GM12878 (cell line): ENCODE measurements around the gene IL1RAPL1. TPM values are rescaled to one million over a fixed set of nuclear protein-coding genes. Genes with fewer than 3 reads are reported as not detected.

Source experiments
- ATAC-seq: fragments of 200-7000 bp; cut with Tn5 transposase; 3 replicates; pipeline ENCODE4 v1.9.1; 2020; ENCODE audit warnings: mild to moderate bottlenecking, moderate library complexity
- BruUV-seq: library from RNA; stranded (reverse); fragments of 400-500 nt; replicated peaks from 2 replicates; lab custom pipeline; 2021; lab: Mats Ljungman, UMichigan
- CTCF ChIA-PET: fragments of 300-600 bp; sonication (Branson Sonifier 250); formaldehyde crosslinking; extraction: SDS; loops from one replicate; lab custom pipeline; 2021; ENCODE audit warnings: inconsistent platforms; lab: Yijun Ruan, JAX
- POLR2A ChIA-PET: fragments of 350-600 bp; formaldehyde crosslinking; extraction: SDS; loops from one replicate; lab custom pipeline; 2021; ENCODE audit warnings: inconsistent platforms; lab: Charles Lee
- RAD21 ChIA-PET: fragments of 300-600 bp; sonication (Branson Sonifier 250); formaldehyde crosslinking; loops from one replicate; lab custom pipeline; 2023; ENCODE audit warnings: antibody characterized with exemption; ENCODE audit not compliant: unreplicated experiment; lab: Charles Lee
- SMC1A ChIA-PET: fragments of 300-600 bp; sonication (Branson Sonifier 250); formaldehyde crosslinking; loops from one replicate; lab custom pipeline; 2023; ENCODE audit not compliant: unreplicated experiment, uncharacterized antibody; lab: Charles Lee
- DNase-seq: peaks from one replicate; pipeline ENCODE4 v3.0.0-alpha.2; 2011; ENCODE audit warnings: low read depth, low spot score
- FAIRE-seq: peaks from 3 replicates; lab custom pipeline; 2011; peaks lifted over from hg19 to GRCh38; lab: Jason Lieb, UNC
- H2AFZ ChIP-seq: 2 replicates; pipeline ENCODE4 v1.6.0; 2011; ENCODE audit warnings: low read depth, low read length, control low read depth; ENCODE audit not compliant: control insufficient read depth
- H3K27ac ChIP-seq: 2 replicates; pipeline ENCODE4 v1.5.1; 2011; ENCODE audit warnings: control low read depth; ENCODE audit not compliant: control insufficient read depth, insufficient read depth
- H3K27me3 ChIP-seq, 2 experiments: replicated peaks in 1 of 2; 2 replicates each; pipeline versions ENCODE4 v1.6.0 to v1.6.1; 2011; ENCODE audit warnings: low read length in 1 of 2; ENCODE audit not compliant: control insufficient read depth in 2 of 2, insufficient read depth in 2 of 2
- H3K36me3 ChIP-seq, 2 experiments: 2 replicates each; pipeline ENCODE4 v1.5.1; 2011; ENCODE audit warnings: low read length in 1 of 2; ENCODE audit not compliant: control insufficient read depth in 2 of 2, insufficient read depth in 2 of 2
- H3K4me1 ChIP-seq: 2 replicates; pipeline ENCODE4 v1.6.1; 2011; ENCODE audit warnings: mild to moderate bottlenecking, low read length, moderate library complexity, mixed read lengths; ENCODE audit not compliant: control insufficient read depth, insufficient read depth
- H3K4me2 ChIP-seq: 2 replicates; pipeline ENCODE4 v1.6.0; 2011; ENCODE audit warnings: control low read depth; ENCODE audit not compliant: control insufficient read depth, insufficient read depth
- H3K4me3 ChIP-seq: fragments of 200-600 bp; sonication (generic); 2 replicates; pipeline ENCODE4 v1.5.1; 2016
- H3K79me2 ChIP-seq: 2 replicates; pipeline ENCODE4 v1.6.0; 2011; ENCODE audit warnings: low read length; ENCODE audit not compliant: control insufficient read depth, insufficient read depth
- H3K9ac ChIP-seq: 2 replicates; pipeline ENCODE4 v1.8.0; 2011; ENCODE audit warnings: low read length, control low read depth, mixed read lengths; ENCODE audit not compliant: control insufficient read depth, insufficient read depth
- H3K9me3 ChIP-seq: replicated peaks from 3 replicates; pipeline ENCODE4 v1.5.1; 2011; ENCODE audit warnings: mild to moderate bottlenecking, low read length; ENCODE audit not compliant: control insufficient read depth, insufficient read depth
- H4K20me1 ChIP-seq: 2 replicates; pipeline ENCODE4 v1.6.0; 2011; ENCODE audit not compliant: control insufficient read depth, insufficient read depth
- ASH2L ChIP-seq: fragments of 300-600, 200-600 bp; sonication (generic); IDR thresholded peaks from 2 replicates; pipeline ENCODE4 v1.6.1; 2017; ENCODE audit warnings: low read depth, mild to moderate bottlenecking, borderline replicate concordance
- BMI1 ChIP-seq: fragments of 450-650 bp; IDR thresholded peaks from 2 replicates; pipeline ENCODE4 v1.6.1; 2016; ENCODE audit warnings: mild to moderate bottlenecking, moderate library complexity, borderline replicate concordance
- CBFB ChIP-seq: IDR thresholded peaks from 2 replicates; pipeline ENCODE4 v1.6.1; 2016; ENCODE audit warnings: antibody characterized with exemption, low read depth
- CHD1 ChIP-seq: IDR thresholded peaks from 2 replicates; pipeline ENCODE4 v1.6.1; 2012; ENCODE audit warnings: low read depth, low read length, improper control_type of control experiment
- DPF2 ChIP-seq: fragments of 450-650 bp; IDR thresholded peaks from 2 replicates; pipeline ENCODE4 v1.6.1; 2017; ENCODE audit warnings: mild to moderate bottlenecking
- IKZF2 ChIP-seq, 2 experiments: fragments of 450-650 bp; IDR thresholded peaks; 2 replicates each; pipeline ENCODE4 v1.6.1; 2017; ENCODE audit warnings: mild to moderate bottlenecking in 2 of 2, moderate library complexity in 2 of 2
- RAD21 ChIP-seq: IDR thresholded peaks from 2 replicates; pipeline ENCODE4 v1.6.1; 2011; ENCODE audit warnings: mild to moderate bottlenecking, low read depth, low read length, moderate library complexity; ENCODE audit not compliant: insufficient read depth
- RB1 ChIP-seq: fragments of 450-650 bp; formaldehyde crosslinking; IDR thresholded peaks from 2 replicates; pipeline ENCODE4 v1.6.1; 2017; ENCODE audit warnings: mild to moderate bottlenecking, borderline replicate concordance
- RELB ChIP-seq: fragments of 450-650 bp; IDR thresholded peaks from 2 replicates; pipeline ENCODE4 v1.6.1; 2017; ENCODE audit warnings: low read depth, mild to moderate bottlenecking, moderate library complexity
- RFX5 ChIP-seq: IDR thresholded peaks from 2 replicates; pipeline ENCODE4 v1.6.1; 2011; ENCODE audit warnings: low read depth, low read length, improper control_type of control experiment
- TARDBP ChIP-seq: IDR thresholded peaks from 2 replicates; pipeline ENCODE4 v1.6.1; 2016; ENCODE audit warnings: borderline replicate concordance
- TBL1XR1 ChIP-seq: IDR thresholded peaks from 2 replicates; pipeline ENCODE4 v1.6.1; 2012; ENCODE audit warnings: low read depth, low read length, improper control_type of control experiment
- USF1 ChIP-seq: IDR thresholded peaks from 2 replicates; pipeline ENCODE4 v1.6.1; 2011; ENCODE audit warnings: borderline replicate concordance, low read depth, mild to moderate bottlenecking, moderate library complexity, mixed read lengths, low read length; ENCODE audit not compliant: insufficient read depth; ENCODE audit errors: extremely low read length
- ZNF687 ChIP-seq: fragments of 450-650 bp; IDR thresholded peaks from 2 replicates; pipeline ENCODE4 v1.6.1; 2017; ENCODE audit warnings: mild to moderate bottlenecking, moderate library complexity
- in situ Hi-C: fragments of 300-500 bp; cut with MboI; formaldehyde crosslinking; loops from 9 replicates; pipeline ENCODE4 v1.14.3; 2018; ENCODE audit warnings: mixed read lengths
- intact Hi-C: fragments of 100-400 bp; cut with micrococcal nuclease; formaldehyde crosslinking; loops from one replicate; pipeline ENCODE4 v1.14.2; 2022; ENCODE audit not compliant: unreplicated experiment
- polyA plus RNA-seq, 11 experiments: library from polyadenylated mRNA; depleted of rRNA in 4 of 11; unstranded in 6 of 11; stranded (reverse) in 5 of 11; fragments of >200 nt; fragmentation: Nextera tagmentation in 4 of 11; fragmentation: Illumina TruSeq in 1 of 11; extraction: Ambion mirVana in 4 of 11; extraction: Trizol in 1 of 11; gene quantifications; 1 replicate in 1 of 11; 2 replicates in 10 of 11; pipeline versions ENCODE4 v1.2.1 to v1.2.3, GENCODE V29; 2011 to 2016; ENCODE audit warnings: inconsistent platforms in 2 of 11, missing spikeins in 2 of 11, low read depth in 1 of 11
- total RNA-seq, 4 experiments: library from RNA; depleted of rRNA in 3 of 4; stranded (reverse); fragments of >200 nt in 3 of 4; fragmentation: Illumina TruSeq in 1 of 4; extraction: Trizol in 1 of 4; gene quantifications; 2 replicates each; pipeline versions ENCODE4 v1.2.1 to v1.2.3, GENCODE V29; 2013 to 2021
- TF ChIP-seq, protein P1 (sequence below): fragments of 450-650 bp; IDR thresholded peaks from 2 replicates; pipeline ENCODE4 v1.6.1; 2017; ENCODE audit warnings: borderline replicate concordance

Gene IL1RAPL1
- total and polyA plus RNA-seq, 10 of the 15 experiments (the other 5 are each of a cell fraction or from before 2014, with no cell fraction given): not detected

GRCh38 chrX:28969126-28969525 lies 381.9 kb downstream of the IL1RAPL1 start:
- ChIA-PET RAD21 (no interaction called here), CTCF (no interaction called here), POLR2A (no interaction called here), SMC1A (no interaction called here)
- Histone ChIP-seq H3K4me3 (no peak overlapping the region), H3K9ac (no peak overlapping the region), H3K4me1 (no peaks in the 10 kb centered on the region), H3K36me3 (no peaks in the 10 kb centered on the region), H3K79me2 (no peaks in the 10 kb centered on the region), H2AFZ (no peak overlapping the region), H3K27me3 (0 out of 4 replicates have a peak, but pooled peaks cover 0 to 2% of the 10 kb centered on the region in 2 experiments), H3K27ac (no peak overlapping the region), H3K4me2 (no peak overlapping the region), H4K20me1 (no peaks in the 10 kb centered on the region), H3K9me3 (no peaks in the 10 kb centered on the region)
- in situ Hi-C loops: no loop called here
- BruUV-seq: no TSS peak
- no peak for ATAC-seq
- no peak for DNase-seq
- no peak for FAIRE-seq
- intact Hi-C loops: no loop called here
- TF ChIP-seq USF1: no peak
- TF ChIP-seq, protein P1, sequence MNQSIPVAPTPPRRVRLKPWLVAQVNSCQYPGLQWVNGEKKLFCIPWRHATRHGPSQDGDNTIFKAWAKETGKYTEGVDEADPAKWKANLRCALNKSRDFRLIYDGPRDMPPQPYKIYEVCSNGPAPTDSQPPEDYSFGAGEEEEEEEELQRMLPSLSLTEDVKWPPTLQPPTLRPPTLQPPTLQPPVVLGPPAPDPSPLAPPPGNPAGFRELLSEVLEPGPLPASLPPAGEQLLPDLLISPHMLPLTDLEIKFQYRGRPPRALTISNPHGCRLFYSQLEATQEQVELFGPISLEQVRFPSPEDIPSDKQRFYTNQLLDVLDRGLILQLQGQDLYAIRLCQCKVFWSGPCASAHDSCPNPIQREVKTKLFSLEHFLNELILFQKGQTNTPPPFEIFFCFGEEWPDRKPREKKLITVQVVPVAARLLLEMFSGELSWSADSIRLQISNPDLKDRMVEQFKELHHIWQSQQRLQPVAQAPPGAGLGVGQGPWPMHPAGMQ: no peak
- TF ChIP-seq BMI1: no peak
- TF ChIP-seq RB1: no peak
- TF ChIP-seq CBFB: no peak
- no peak for TF ChIP-seq TARDBP
- no peak for TF ChIP-seq TBL1XR1
- no peak for TF ChIP-seq ZNF687
- TF ChIP-seq RAD21: no peak
- no peak for TF ChIP-seq RELB
- no peak for TF ChIP-seq ASH2L
- no peak for TF ChIP-seq DPF2
- no peak for TF ChIP-seq CHD1
- TF ChIP-seq IKZF2 (IDR thresholded peaks at IDR 0.05): no peak
- no peak for TF ChIP-seq RFX5
